HG03039 (cell line): ENCODE data around the gene GIMAP2.
"Not testable (repeated sequence)": the region's sequence is repeated elsewhere in the genome, so short reads cannot be mapped to it uniquely, and the experiment has no call there.

Source experiments
- ATAC-seq: cut with Tn5 transposase; IDR thresholded peaks from one replicate; pipeline ENCODE4 v1.9.1; 2021; ENCODE audit warnings: mild to moderate bottlenecking, moderate library complexity; ENCODE audit not compliant: unreplicated experiment

Gene GIMAP2

GRCh38 chr7:150685219-150686029 lies at the start of gene GIMAP2:
Gene GIMAP2, plus strand, starts transcription at chr7:150685706. Its CDS starts 1,354 bp downstream, at chr7:150687060.
- ATAC-seq = peak; percentile 91

GRCh38 chr7:150641854-150642253 lies 43.7 kb upstream of the GIMAP2 start:
- no peak for ATAC-seq

GRCh38 chr7:150642926-150643325 lies 42.6 kb upstream of the GIMAP2 start:
- no peak for ATAC-seq

GRCh38 chr7:150645259-150646020 lies 40.1 kb upstream of the GIMAP2 start:
- ATAC-seq = no peak

GRCh38 chr7:150648353-150649079 lies 37.0 kb upstream of the GIMAP2 start:
- ATAC-seq = no peak

GRCh38 chr7:150649080-150649385 lies 36.5 kb upstream of the GIMAP2 start:
- no peak for ATAC-seq

- ATAC-seq = no peak
Measured at GRCh38 chr7:150654692-150655091, 30.8 kb upstream of the GIMAP2 start.

- ATAC-seq = no peak
Measured at GRCh38 chr7:150656047-150656446, 29.5 kb upstream of the GIMAP2 start.

GRCh38 chr7:150657526-150657925 lies 28.0 kb upstream of the GIMAP2 start:
- ATAC-seq = no peak

- no peak for ATAC-seq
Measured at GRCh38 chr7:150660939-150661613, 24.4 kb upstream of the GIMAP2 start.

GRCh38 chr7:150662821-150663220 lies 22.7 kb upstream of the GIMAP2 start:
- ATAC-seq = not testable (repeated sequence)

GRCh38 chr7:150663802-150664494 lies 21.6 kb upstream of the GIMAP2 start:
- no peak for ATAC-seq

- ATAC-seq = no peak
Measured at GRCh38 chr7:150665089-150665748, 20.3 kb upstream of the GIMAP2 start.

- no peak for ATAC-seq
Measured at GRCh38 chr7:150665896-150666295, 19.6 kb upstream of the GIMAP2 start.

- no peak for ATAC-seq
Measured at GRCh38 chr7:150666412-150666811, 19.1 kb upstream of the GIMAP2 start.

- peak; percentile 67 for ATAC-seq
Measured at GRCh38 chr7:150668472-150668911, 17.0 kb upstream of the GIMAP2 start.

GRCh38 chr7:150668977-150669376 lies 16.5 kb upstream of the GIMAP2 start:
- no peak for ATAC-seq

GRCh38 chr7:150671798-150672585 lies 13.5 kb upstream of the GIMAP2 start:
- not testable (repeated sequence) for ATAC-seq

- ATAC-seq = no peak
Measured at GRCh38 chr7:150675714-150676113, 9.8 kb upstream of the GIMAP2 start.
